ENCODE data around the gene LCN2. TPM values are rescaled to one million over a fixed set of nuclear protein-coding genes. Genes with fewer than 3 reads are reported as not detected.

LCN2 gene
- total and polyA plus RNA-seq, 10 of the 15 experiments (the other 5 are each of a cell fraction or from before 2014, with no cell fraction given): not detected

GRCh38 chr9:128142061-128142460, 7.2 kb upstream of the LCN2 start:
- in situ Hi-C loops (cut with MboI) (no loop called here), intact Hi-C loops (cut with micrococcal nuclease; ENCODE audit: unreplicated experiment) (no loop called here)
- POLR2A ChIA-PET: interaction anchor here (1.2 kb wide), 1 partner anchor 17 kb away, joined by 9 read pairs; no protein-coding TSS in a partner anchor
- WGBS (ENCODE audit: insufficient coverage, insufficient replicate concordance, low lambda C conversion rate, missing lambda C conversion rate): 20% methylated on average over 4 of the region's 4 CpGs
- Histone ChIP-seq H3K4me2 (ENCODE audit: control insufficient read depth, insufficient read depth) (no peak overlapping the region), H3K27ac (ENCODE audit: control insufficient read depth, insufficient read depth) (no peak overlapping the region), H3K4me3 (no peak overlapping the region), H3K9me3 (replicated peaks; ENCODE audit: control insufficient read depth, insufficient read depth, low read length) (no peaks in the 10 kb centered on the region), H4K20me1 (ENCODE audit: control insufficient read depth, insufficient read depth) (no peaks in the 10 kb centered on the region), H3K4me1 (ENCODE audit: control insufficient read depth, insufficient read depth, low read length) (no peaks in the 10 kb centered on the region), H3K27me3 (replicated peaks in 1 of 2; ENCODE audit: control insufficient read depth in 2 of 2, insufficient read depth in 2 of 2, low read length in 1 of 2) (no peaks in the 10 kb centered on the region; a peak in 1 of 4 replicates), H2AFZ (ENCODE audit: control insufficient read depth, low read depth, low read length) (no peak overlapping the region), H3K79me2 (ENCODE audit: control insufficient read depth, insufficient read depth, low read length) (no peaks in the 10 kb centered on the region), H3K36me3 (ENCODE audit: control insufficient read depth in 2 of 2, insufficient read depth in 2 of 2, low read length in 1 of 2) (no peaks in the 10 kb centered on the region), H3K9ac (ENCODE audit: control insufficient read depth, insufficient read depth, low read length) (no peak overlapping the region)
- no peak for FAIRE-seq
- TF ChIP-seq ZBTB4 (CRISPR knock-in tag; IDR thresholded peaks at IDR 0.05): no peak
- no peak for TF ChIP-seq PKNOX1 (IDR thresholded peaks at IDR 0.05)
- SMC1A ChIA-PET (ENCODE audit: uncharacterized antibody, unreplicated experiment): interaction anchor here (0.7 kb wide), 1 partner anchor 129 kb away, joined by 3 read pairs; no protein-coding TSS in a partner anchor
- ATAC-seq: peak; percentile 31; the same call in 1 of the 3 replicates
- DNase-seq (ENCODE audit: low read depth, low spot score): no peak
- CTCF ChIA-PET: interaction anchor here (1.3 to 1.4 kb wide), 2 partner anchors 14 to 24 kb away, joined by 4 to 5 read pairs; no protein-coding TSS in a partner anchor
- BruUV-seq (replicated peaks): no TSS peak
- RAD21 ChIA-PET (ENCODE audit: unreplicated experiment): no interaction called here

Data from GM12878 (cell line).